H1 (cell line): ENCODE data around the gene TCERG1L. TPM values are rescaled to one million over a fixed set of nuclear protein-coding genes. Genes with fewer than 3 reads are reported as not detected.

Experiments used
- CBX5 ChIP-seq: fragments of 300-800, 300-1000 bp; sonication (generic); IDR thresholded peaks from 2 replicates; pipeline ENCODE4 v1.7.1; 2016; ENCODE audit warnings: antibody characterized with exemption, low read length, low read depth
- CHD2 ChIP-seq: IDR thresholded peaks from 2 replicates; pipeline ENCODE4 v1.6.1; 2012; ENCODE audit warnings: low read length, improper control_type of control experiment
- GTF2F1 ChIP-seq: IDR thresholded peaks from 2 replicates; pipeline ENCODE4 v1.6.1; 2012; ENCODE audit warnings: low read depth, low read length, improper control_type of control experiment, borderline replicate concordance
- TAF1 ChIP-seq: IDR thresholded peaks from 2 replicates; pipeline ENCODE4 v1.6.1; 2011; ENCODE audit warnings: mild to moderate bottlenecking, low read depth, low read length
- ZNF274 ChIP-seq: IDR thresholded peaks from 2 replicates; pipeline ENCODE4 v1.7.0; 2012; ENCODE audit warnings: low read length, borderline replicate concordance; ENCODE audit errors: extremely low read depth
- polyA plus RNA-seq, 7 experiments: library from polyadenylated mRNA; depleted of rRNA in 3 of 7; stranded (reverse) in 5 of 7; unstranded in 2 of 7; fragments of >200 nt in 5 of 7; fragments of 200-250 nt in 2 of 7; gene quantifications; 1 replicate in 5 of 7; 2 replicates in 1 of 7; 4 replicates in 1 of 7; pipeline versions ENCODE4 v1.2.1 to v1.2.3, GENCODE V29; 2011 to 2013; ENCODE audit warnings: missing spikeins in 2 of 7, mixed read lengths in 2 of 7
- total RNA-seq: library from RNA; stranded (reverse); fragmentation: NEBNext Ultra II Directional; extraction: Animal tissue kit (Norgen Biotek cat#: 25700); gene quantifications from 2 replicates; pipeline ENCODE4 v1.2.1, GENCODE V29; 2021
- TF ChIP-seq, protein P1 (sequence below): fragments of 300-600 bp; sonication (generic); IDR thresholded peaks from 2 replicates; pipeline ENCODE4 v1.7.1; 2012; ENCODE audit warnings: low read length, moderate library complexity, mild to moderate bottlenecking, inconsistent platforms; ENCODE audit not compliant: insufficient replicate concordance
- TF ChIP-seq, protein P2 (sequence below): IDR thresholded peaks from 2 replicates; pipeline ENCODE4 v1.6.1; 2012; ENCODE audit warnings: inconsistent platforms
- TF ChIP-seq, protein P3 (sequence below): IDR thresholded peaks from 2 replicates; pipeline ENCODE4 v1.6.1; 2012; ENCODE audit warnings: low read length, inconsistent platforms

The TCERG1L gene
- total and polyA plus RNA-seq, 2 of the 8 experiments (the other 6 are each of a cell fraction or from before 2014, with no cell fraction given): 3.9 to 6.9 TPM

DNA sequence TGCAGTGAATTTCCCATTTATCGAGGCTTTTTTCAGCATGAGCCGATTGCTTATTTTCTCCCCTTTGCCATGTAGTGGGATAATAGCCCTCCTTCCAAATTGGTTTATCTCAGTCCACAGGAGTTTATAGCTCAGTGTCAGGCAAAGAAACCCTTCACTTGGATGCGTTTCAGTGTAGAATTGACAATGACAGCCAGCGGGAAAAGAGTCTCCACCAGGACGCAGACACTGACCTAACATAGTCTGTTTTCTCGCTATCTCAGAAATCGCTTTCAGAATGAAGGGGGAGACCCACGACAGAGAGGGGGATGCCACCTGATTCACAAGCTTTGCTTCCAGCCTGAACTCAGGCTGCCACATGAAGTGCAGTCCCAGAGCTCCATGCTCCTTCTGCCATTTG is 43.5 kb upstream of the TCERG1L start (continued):
- TF ChIP-seq, protein P1, sequence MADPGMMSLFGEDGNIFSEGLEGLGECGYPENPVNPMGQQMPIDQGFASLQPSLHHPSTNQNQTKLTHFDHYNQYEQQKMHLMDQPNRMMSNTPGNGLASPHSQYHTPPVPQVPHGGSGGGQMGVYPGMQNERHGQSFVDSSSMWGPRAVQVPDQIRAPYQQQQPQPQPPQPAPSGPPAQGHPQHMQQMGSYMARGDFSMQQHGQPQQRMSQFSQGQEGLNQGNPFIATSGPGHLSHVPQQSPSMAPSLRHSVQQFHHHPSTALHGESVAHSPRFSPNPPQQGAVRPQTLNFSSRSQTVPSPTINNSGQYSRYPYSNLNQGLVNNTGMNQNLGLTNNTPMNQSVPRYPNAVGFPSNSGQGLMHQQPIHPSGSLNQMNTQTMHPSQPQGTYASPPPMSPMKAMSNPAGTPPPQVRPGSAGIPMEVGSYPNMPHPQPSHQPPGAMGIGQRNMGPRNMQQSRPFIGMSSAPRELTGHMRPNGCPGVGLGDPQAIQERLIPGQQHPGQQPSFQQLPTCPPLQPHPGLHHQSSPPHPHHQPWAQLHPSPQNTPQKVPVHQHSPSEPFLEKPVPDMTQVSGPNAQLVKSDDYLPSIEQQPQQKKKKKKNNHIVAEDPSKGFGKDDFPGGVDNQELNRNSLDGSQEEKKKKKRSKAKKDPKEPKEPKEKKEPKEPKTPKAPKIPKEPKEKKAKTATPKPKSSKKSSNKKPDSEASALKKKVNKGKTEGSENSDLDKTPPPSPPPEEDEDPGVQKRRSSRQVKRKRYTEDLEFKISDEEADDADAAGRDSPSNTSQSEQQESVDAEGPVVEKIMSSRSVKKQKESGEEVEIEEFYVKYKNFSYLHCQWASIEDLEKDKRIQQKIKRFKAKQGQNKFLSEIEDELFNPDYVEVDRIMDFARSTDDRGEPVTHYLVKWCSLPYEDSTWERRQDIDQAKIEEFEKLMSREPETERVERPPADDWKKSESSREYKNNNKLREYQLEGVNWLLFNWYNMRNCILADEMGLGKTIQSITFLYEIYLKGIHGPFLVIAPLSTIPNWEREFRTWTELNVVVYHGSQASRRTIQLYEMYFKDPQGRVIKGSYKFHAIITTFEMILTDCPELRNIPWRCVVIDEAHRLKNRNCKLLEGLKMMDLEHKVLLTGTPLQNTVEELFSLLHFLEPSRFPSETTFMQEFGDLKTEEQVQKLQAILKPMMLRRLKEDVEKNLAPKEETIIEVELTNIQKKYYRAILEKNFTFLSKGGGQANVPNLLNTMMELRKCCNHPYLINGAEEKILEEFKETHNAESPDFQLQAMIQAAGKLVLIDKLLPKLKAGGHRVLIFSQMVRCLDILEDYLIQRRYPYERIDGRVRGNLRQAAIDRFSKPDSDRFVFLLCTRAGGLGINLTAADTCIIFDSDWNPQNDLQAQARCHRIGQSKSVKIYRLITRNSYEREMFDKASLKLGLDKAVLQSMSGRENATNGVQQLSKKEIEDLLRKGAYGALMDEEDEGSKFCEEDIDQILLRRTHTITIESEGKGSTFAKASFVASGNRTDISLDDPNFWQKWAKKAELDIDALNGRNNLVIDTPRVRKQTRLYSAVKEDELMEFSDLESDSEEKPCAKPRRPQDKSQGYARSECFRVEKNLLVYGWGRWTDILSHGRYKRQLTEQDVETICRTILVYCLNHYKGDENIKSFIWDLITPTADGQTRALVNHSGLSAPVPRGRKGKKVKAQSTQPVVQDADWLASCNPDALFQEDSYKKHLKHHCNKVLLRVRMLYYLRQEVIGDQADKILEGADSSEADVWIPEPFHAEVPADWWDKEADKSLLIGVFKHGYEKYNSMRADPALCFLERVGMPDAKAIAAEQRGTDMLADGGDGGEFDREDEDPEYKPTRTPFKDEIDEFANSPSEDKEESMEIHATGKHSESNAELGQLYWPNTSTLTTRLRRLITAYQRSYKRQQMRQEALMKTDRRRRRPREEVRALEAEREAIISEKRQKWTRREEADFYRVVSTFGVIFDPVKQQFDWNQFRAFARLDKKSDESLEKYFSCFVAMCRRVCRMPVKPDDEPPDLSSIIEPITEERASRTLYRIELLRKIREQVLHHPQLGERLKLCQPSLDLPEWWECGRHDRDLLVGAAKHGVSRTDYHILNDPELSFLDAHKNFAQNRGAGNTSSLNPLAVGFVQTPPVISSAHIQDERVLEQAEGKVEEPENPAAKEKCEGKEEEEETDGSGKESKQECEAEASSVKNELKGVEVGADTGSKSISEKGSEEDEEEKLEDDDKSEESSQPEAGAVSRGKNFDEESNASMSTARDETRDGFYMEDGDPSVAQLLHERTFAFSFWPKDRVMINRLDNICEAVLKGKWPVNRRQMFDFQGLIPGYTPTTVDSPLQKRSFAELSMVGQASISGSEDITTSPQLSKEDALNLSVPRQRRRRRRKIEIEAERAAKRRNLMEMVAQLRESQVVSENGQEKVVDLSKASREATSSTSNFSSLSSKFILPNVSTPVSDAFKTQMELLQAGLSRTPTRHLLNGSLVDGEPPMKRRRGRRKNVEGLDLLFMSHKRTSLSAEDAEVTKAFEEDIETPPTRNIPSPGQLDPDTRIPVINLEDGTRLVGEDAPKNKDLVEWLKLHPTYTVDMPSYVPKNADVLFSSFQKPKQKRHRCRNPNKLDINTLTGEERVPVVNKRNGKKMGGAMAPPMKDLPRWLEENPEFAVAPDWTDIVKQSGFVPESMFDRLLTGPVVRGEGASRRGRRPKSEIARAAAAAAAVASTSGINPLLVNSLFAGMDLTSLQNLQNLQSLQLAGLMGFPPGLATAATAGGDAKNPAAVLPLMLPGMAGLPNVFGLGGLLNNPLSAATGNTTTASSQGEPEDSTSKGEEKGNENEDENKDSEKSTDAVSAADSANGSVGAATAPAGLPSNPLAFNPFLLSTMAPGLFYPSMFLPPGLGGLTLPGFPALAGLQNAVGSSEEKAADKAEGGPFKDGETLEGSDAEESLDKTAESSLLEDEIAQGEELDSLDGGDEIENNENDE: no peak
- TF ChIP-seq TAF1 (no peak), CHD2 (no peak), GTF2F1 (no peak), CBX5 (no peak), ZNF274 (no peak)
- TF ChIP-seq, protein P2, sequence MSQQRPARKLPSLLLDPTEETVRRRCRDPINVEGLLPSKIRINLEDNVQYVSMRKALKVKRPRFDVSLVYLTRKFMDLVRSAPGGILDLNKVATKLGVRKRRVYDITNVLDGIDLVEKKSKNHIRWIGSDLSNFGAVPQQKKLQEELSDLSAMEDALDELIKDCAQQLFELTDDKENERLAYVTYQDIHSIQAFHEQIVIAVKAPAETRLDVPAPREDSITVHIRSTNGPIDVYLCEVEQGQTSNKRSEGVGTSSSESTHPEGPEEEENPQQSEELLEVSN: no peak
- TF ChIP-seq, protein P3, sequence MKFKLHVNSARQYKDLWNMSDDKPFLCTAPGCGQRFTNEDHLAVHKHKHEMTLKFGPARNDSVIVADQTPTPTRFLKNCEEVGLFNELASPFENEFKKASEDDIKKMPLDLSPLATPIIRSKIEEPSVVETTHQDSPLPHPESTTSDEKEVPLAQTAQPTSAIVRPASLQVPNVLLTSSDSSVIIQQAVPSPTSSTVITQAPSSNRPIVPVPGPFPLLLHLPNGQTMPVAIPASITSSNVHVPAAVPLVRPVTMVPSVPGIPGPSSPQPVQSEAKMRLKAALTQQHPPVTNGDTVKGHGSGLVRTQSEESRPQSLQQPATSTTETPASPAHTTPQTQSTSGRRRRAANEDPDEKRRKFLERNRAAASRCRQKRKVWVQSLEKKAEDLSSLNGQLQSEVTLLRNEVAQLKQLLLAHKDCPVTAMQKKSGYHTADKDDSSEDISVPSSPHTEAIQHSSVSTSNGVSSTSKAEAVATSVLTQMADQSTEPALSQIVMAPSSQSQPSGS: no peak
- TF ChIP-seq, all 59 proteins: peak for 0
